ENCODE measurements around the gene EXD3. TPM values are rescaled to one million over a fixed set of nuclear protein-coding genes. Genes with fewer than 3 reads are reported as not detected.

Gene EXD3
- total and polyA plus RNA-seq, 4 donors: 9.4 to 43.5 (median 27.6) TPM

- no peak overlapping the region for H3K4me3 ChIP-seq (ENCODE audit: low read depth, low read length)
- H3K27ac ChIP-seq (ENCODE audit: low read depth, low read length): no peak overlapping the region
- H3K4me1 ChIP-seq (ENCODE audit: control insufficient read depth, insufficient read depth, low read length): peaks cover 35% of the 10 kb centered on the region
- peaks cover 18% of the 10 kb centered on the region for H3K36me3 ChIP-seq (ENCODE audit: control insufficient read depth, insufficient read depth, low read length)
- WGBS (ENCODE audit: insufficient coverage): 65% methylated on average over 38 of the region's 41 CpGs
- peak in 1 of 6 donors; percentile 1 for DNase-seq (ENCODE audit: low read depth in 4 of 6, low spot score in 6 of 6)
- no peaks in the 10 kb centered on the region for H3K9me3 ChIP-seq (ENCODE audit: control insufficient read depth, insufficient read depth, low read length)
- peaks cover 54% of the 10 kb centered on the region for H3K27me3 ChIP-seq (ENCODE audit: control insufficient read depth, insufficient read depth, low read length)
These were observed 143.1 kb downstream of the EXD3 start for GRCh38 chr9:137279741-137280473.

GRCh38 chr9:137278721-137279711 lies 143.9 kb downstream of the EXD3 start:
- H3K4me1 ChIP-seq (ENCODE audit: control insufficient read depth, insufficient read depth, low read length): peaks cover 39% of the 10 kb centered on the region
- H3K27ac ChIP-seq (ENCODE audit: low read depth, low read length): no peak overlapping the region

DNA sequence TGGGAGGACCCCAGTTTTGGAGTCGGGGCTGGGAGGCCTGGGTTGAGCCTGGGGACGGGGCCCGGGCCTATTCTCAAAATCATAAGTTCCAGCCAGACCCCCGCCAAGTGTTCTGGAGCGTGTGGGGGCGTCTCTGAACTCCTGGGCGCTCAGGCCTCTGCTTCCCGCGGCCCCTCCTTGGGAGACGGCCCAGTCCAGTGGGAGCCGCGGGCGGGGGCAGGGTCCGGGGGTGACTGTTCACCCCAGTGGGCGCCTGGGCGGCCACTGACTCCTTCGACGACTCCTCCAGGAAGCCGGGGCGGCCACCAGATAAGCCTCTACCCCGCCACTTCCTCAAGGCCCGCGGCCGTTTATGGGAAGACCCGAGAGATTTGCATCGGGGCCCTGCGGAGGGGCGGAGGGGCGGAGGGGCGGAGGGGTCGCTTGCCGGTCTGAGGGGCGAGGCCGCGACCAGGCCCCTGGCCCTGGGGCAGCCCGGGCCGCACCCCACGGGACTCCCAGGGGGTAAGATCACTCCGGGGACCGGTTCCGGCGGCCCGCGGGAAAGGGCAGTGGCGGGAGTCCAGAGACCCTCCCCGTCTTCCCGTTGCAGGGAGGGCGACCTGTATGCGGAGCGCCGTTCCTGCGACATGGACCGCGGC lies 144.8 kb downstream of the EXD3 start:
- Histone ChIP-seq H3K9me3 (ENCODE audit: control insufficient read depth, insufficient read depth, low read length) (no peaks in the 10 kb centered on the region), H3K27me3 (ENCODE audit: control insufficient read depth, insufficient read depth, low read length) (peaks cover 54% of the 10 kb centered on the region), H3K27ac (ENCODE audit: low read depth, low read length) (peak overlapping the region; percentile 52), H3K4me3 (ENCODE audit: low read depth, low read length) (peak overlapping the region; percentile 36), H3K4me1 (ENCODE audit: control insufficient read depth, insufficient read depth, low read length) (peaks cover 39% of the 10 kb centered on the region), H3K36me3 (ENCODE audit: control insufficient read depth, insufficient read depth, low read length) (peaks cover 34% of the 10 kb centered on the region)
- WGBS (ENCODE audit: insufficient coverage): 7% methylated on average over 53 of the region's 54 CpGs
- DNase-seq (ENCODE audit: low read depth in 4 of 6, low spot score in 6 of 6): peak in 1 of 6 donors; percentile 7

More at GRCh38 chr9:137278721-137279711, 143.9 kb downstream of the EXD3 start:
- Histone ChIP-seq H3K27me3 (ENCODE audit: control insufficient read depth, insufficient read depth, low read length) (peaks cover 54% of the 10 kb centered on the region), H3K9me3 (ENCODE audit: control insufficient read depth, insufficient read depth, low read length) (no peaks in the 10 kb centered on the region), H3K4me3 (ENCODE audit: low read depth, low read length) (no peak overlapping the region), H3K36me3 (ENCODE audit: control insufficient read depth, insufficient read depth, low read length) (peaks cover 26% of the 10 kb centered on the region)
- 42% methylated on average over 139 of the region's 139 CpGs for WGBS (ENCODE audit: insufficient coverage)
- DNase-seq (ENCODE audit: low read depth in 4 of 6, low spot score in 6 of 6): peak in 1 of 6 donors; percentile 3

GRCh38 chr9:137277329-137278041 lies 145.5 kb downstream of the EXD3 start, which contains the start of gene TOR4A:
TSS of gene TOR4A (plus strand) at chr9:137277726. CDS start at chr9:137278690, 964 bp downstream.
- peak in 1 of 6 donors; percentile 51 for DNase-seq (ENCODE audit: low read depth in 4 of 6, low spot score in 6 of 6)
- Histone ChIP-seq H3K27me3 (ENCODE audit: control insufficient read depth, insufficient read depth, low read length) (peaks cover 54% of the 10 kb centered on the region), H3K4me1 (ENCODE audit: control insufficient read depth, insufficient read depth, low read length) (peaks cover 39% of the 10 kb centered on the region), H3K27ac (ENCODE audit: low read depth, low read length) (peak within 1 kb of the TSS; percentile 52), H3K9me3 (ENCODE audit: control insufficient read depth, insufficient read depth, low read length) (no peaks in the 10 kb centered on the region), H3K36me3 (ENCODE audit: control insufficient read depth, insufficient read depth, low read length) (peaks cover 41% of the 10 kb centered on the region), H3K4me3 (ENCODE audit: low read depth, low read length) (peak within 1 kb of the TSS; percentile 36)
- 10% methylated on average over 17 of the region's 25 CpGs for WGBS (ENCODE audit: insufficient coverage)

DNA sequence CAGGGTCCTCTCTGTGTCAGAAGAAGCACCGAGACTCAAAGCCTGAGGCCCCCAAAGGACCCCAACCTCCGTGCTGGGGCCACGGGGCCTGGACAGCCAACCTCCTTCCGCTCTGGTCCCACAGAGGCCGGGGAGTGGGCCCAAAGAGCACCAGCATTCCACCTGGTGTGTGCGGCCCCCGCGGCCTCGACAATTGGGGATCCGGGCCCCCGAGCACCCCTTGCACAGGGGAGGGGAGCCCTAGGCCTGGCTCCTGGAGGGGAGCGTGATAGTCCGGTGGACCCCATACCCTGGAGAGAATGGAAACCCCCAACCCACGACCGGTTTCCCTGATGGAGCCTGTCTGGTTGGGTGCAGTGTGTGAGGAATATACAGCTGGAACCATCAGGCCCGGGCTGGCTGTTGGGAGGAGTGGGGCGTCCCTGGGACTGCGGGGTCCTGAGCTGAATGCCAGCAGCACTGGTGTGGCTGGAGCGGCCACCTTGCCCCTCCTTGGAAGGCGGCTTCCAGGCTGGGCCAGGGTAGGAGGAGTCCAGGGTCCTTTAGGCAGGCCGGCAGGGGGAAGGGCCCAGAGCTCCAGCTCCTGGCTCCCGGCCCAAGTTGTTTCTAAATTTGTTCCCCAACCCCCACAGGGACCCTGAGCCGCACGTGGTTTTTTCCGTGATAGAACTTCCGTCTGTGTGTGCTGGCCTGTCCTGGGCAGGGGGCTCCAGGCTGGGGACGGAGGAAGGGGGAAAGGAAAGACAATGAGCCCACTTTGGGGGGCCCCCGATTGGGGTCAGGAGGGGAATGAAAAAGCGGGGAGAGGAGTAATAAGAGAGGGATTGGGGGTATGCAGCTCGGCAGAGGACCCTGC lies 146.3 kb downstream of the EXD3 start:
- no peak overlapping the region for H3K4me3 ChIP-seq (ENCODE audit: low read depth, low read length)

DNA sequence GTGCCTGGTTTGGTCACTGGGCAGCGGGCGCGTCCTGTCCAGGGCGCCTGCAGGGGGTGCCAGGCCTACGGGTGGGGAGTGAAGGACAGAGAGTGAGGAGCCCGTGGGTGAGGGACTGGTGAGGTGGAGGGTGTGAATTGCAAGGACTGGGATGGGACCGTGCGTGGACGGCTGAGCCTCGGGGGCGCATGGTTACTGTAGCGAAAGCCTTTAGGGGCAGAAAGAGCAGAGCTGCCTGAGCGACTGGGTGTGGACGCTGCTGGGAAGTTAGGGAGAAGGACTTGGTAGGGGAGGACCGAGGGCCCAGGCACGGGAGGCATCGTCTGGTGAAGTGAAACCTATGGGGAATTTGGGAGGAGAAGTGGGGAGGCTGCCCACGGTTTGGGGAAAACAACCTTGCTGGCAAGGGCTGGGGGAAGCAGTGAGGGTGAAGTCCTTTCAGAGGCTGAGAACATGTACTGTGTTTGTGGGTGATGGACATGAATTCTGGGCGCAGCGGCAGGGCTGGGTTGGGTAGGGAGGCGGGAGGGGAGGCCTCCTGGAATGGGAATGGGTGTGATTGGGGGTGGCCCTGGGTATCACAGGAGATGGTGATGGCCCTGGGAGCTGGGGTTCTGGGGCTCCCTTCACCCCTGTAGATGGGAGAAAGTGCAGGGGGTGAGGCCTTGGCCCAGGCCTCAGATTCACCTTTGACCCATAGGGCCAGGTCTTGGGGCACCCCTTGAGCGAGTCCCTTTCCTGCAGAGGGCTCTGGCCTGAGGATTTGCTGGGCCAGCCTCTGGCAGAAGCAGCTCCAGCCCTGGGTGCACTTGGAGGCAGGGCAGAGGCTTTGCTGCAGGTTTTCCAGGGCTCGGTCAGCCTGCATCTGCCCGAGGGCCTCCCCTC lies 147.1 kb downstream of the EXD3 start:
- Histone ChIP-seq H3K27ac (ENCODE audit: low read depth, low read length) (no peak overlapping the region), H3K36me3 (ENCODE audit: control insufficient read depth, insufficient read depth, low read length) (peaks cover 58% of the 10 kb centered on the region), H3K27me3 (ENCODE audit: control insufficient read depth, insufficient read depth, low read length) (peaks cover 43% of the 10 kb centered on the region)

More for the DNA sequence above, 146.3 kb downstream of the EXD3 start:
- Histone ChIP-seq H3K27me3 (ENCODE audit: control insufficient read depth, insufficient read depth, low read length) (peaks cover 49% of the 10 kb centered on the region), H3K36me3 (ENCODE audit: control insufficient read depth, insufficient read depth, low read length) (peaks cover 49% of the 10 kb centered on the region), H3K27ac (ENCODE audit: low read depth, low read length) (peak overlapping the region; percentile 52), H3K9me3 (ENCODE audit: control insufficient read depth, insufficient read depth, low read length) (no peaks in the 10 kb centered on the region), H3K4me1 (ENCODE audit: control insufficient read depth, insufficient read depth, low read length) (peaks cover 39% of the 10 kb centered on the region)
- 47% methylated on average over 21 of the region's 30 CpGs for WGBS (ENCODE audit: insufficient coverage)
- DNase-seq (ENCODE audit: low read depth in 4 of 6, low spot score in 6 of 6): peak in 1 of 6 donors; percentile 67

GRCh38 chr9:137275203-137275587 lies 147.8 kb downstream of the EXD3 start:
- H3K9me3 ChIP-seq (ENCODE audit: control insufficient read depth, insufficient read depth, low read length): no peaks in the 10 kb centered on the region
- peaks cover 64% of the 10 kb centered on the region for H3K36me3 ChIP-seq (ENCODE audit: control insufficient read depth, insufficient read depth, low read length)
- DNase-seq (ENCODE audit: low read depth in 4 of 6, low spot score in 6 of 6): peak in 1 of 6 donors; percentile 0
- H3K27me3 ChIP-seq (ENCODE audit: control insufficient read depth, insufficient read depth, low read length): peaks cover 37% of the 10 kb centered on the region
- peaks cover 30% of the 10 kb centered on the region for H3K4me1 ChIP-seq (ENCODE audit: control insufficient read depth, insufficient read depth, low read length)
- no peak overlapping the region for H3K4me3 ChIP-seq (ENCODE audit: low read depth, low read length)
- 95% methylated on average over 9 of the region's 10 CpGs for WGBS (ENCODE audit: insufficient coverage)
- no peak overlapping the region for H3K27ac ChIP-seq (ENCODE audit: low read depth, low read length)

More for the DNA sequence above, 147.1 kb downstream of the EXD3 start:
- Histone ChIP-seq H3K9me3 (ENCODE audit: control insufficient read depth, insufficient read depth, low read length) (no peaks in the 10 kb centered on the region), H3K4me3 (ENCODE audit: low read depth, low read length) (no peak overlapping the region), H3K4me1 (ENCODE audit: control insufficient read depth, insufficient read depth, low read length) (peaks cover 36% of the 10 kb centered on the region)
- DNase-seq (ENCODE audit: low read depth in 4 of 6, low spot score in 6 of 6): peak in 1 of 6 donors; percentile 2
- 80% methylated on average over 24 of the region's 24 CpGs for WGBS (ENCODE audit: insufficient coverage)
